Measurements from ENCODE around the gene C1QC. TPM values are rescaled to one million over a fixed set of nuclear protein-coding genes. Genes with fewer than 3 reads are reported as not detected.

Gene C1QC
- total RNA-seq, 1 experiment from 2014 or later: 0.59 TPM

- DNase-seq (ENCODE audit: low read depth, low spot score) (no peak), ATAC-seq (no peak)
- Histone ChIP-seq H3K27me3 (ENCODE audit: insufficient read depth, low read length) (peaks cover 23% of the 10 kb centered on the region; the same call in 1 of the 2 replicates), H3K27ac (ENCODE audit: low read depth, low read length) (no peak overlapping the region), H3K9ac (ENCODE audit: low read length) (no peak overlapping the region), H3K36me3 (ENCODE audit: control insufficient read depth in 1 of 2, insufficient read depth in 2 of 2, low read length in 2 of 2) (no peaks in the 10 kb centered on the region), H2AFZ (ENCODE audit: low read depth, low read length, poor library complexity, severe bottlenecking) (no peak overlapping the region), H3K4me2 (ENCODE audit: low read length) (no peak overlapping the region), H3K9me3 (ENCODE audit: control insufficient read depth in 1 of 2, insufficient read depth in 1 of 2, low read depth in 1 of 2, low read length in 2 of 2) (no peaks in the 10 kb centered on the region), H3K4me1 (ENCODE audit: control insufficient read depth in 1 of 2, insufficient read depth in 2 of 2, low read length in 2 of 2) (no peaks in the 10 kb centered on the region), H3K9me2 (ENCODE audit: insufficient read depth) (no peaks in the 10 kb centered on the region), H3K4me3 (replicated peaks in 1 of 2; ENCODE audit: low read depth in 1 of 2, low read length in 2 of 2) (no peak overlapping the region), H3K79me2 (ENCODE audit: insufficient read depth, low read length) (no peaks in the 10 kb centered on the region), H4K20me1 (ENCODE audit: insufficient read depth) (no peaks in the 10 kb centered on the region)
- ChIA-PET POLR2A (no interaction called here), CTCF (no interaction called here), RAD21 (ENCODE audit: low non-redundant PET in 1 of 2, low total read pairs in 2 of 2, uncharacterized antibody in 2 of 2, unreplicated experiment in 2 of 2) (no interaction called here)
- intact Hi-C loops (cut with micrococcal nuclease): loop anchor here (10.0 kb wide), 1 partner anchor 103 kb away; no protein-coding TSS in a partner anchor
- TF ChIP-seq, protein P1, sequence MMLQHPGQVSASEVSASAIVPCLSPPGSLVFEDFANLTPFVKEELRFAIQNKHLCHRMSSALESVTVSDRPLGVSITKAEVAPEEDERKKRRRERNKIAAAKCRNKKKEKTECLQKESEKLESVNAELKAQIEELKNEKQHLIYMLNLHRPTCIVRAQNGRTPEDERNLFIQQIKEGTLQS (IDR thresholded peaks at IDR 0.05): no peak
- TF ChIP-seq CEBPB (IDR thresholded peaks at IDR 0.05; ENCODE audit: low read depth) (no peak), SRF (IDR thresholded peaks at IDR 0.05; ENCODE audit: low read depth) (no peak)
- no TSS peak for BruUV-seq (replicated peaks)
Observed at GRCh38 chr1:22627331-22627730, 16.1 kb upstream of the C1QC start.

- no TSS peak for BruUV-seq (replicated peaks)
- DNase-seq (ENCODE audit: low read depth, low spot score) (no peak), ATAC-seq (no peak)
- POLR2A ChIA-PET: no interaction called here
- intact Hi-C loops (cut with micrococcal nuclease): loop anchor here (10.0 kb wide), 1 partner anchor 104 kb away; no protein-coding TSS in a partner anchor
- H3K9me3 ChIP-seq (ENCODE audit: control insufficient read depth in 1 of 2, insufficient read depth in 1 of 2, low read depth in 1 of 2, low read length in 2 of 2): no peaks in the 10 kb centered on the region
- no peaks in the 10 kb centered on the region for H4K20me1 ChIP-seq (ENCODE audit: insufficient read depth)
- RAD21 ChIA-PET (ENCODE audit: low non-redundant PET in 1 of 2, low total read pairs in 2 of 2, uncharacterized antibody in 2 of 2, unreplicated experiment in 2 of 2): no interaction called here
- no peaks in the 10 kb centered on the region for H3K79me2 ChIP-seq (ENCODE audit: insufficient read depth, low read length)
- no peak overlapping the region for H3K9ac ChIP-seq (ENCODE audit: low read length)
- no peak overlapping the region for H3K27ac ChIP-seq (ENCODE audit: low read depth, low read length)
- CTCF ChIA-PET: no interaction called here
- H3K4me1 ChIP-seq (ENCODE audit: control insufficient read depth in 1 of 2, insufficient read depth in 2 of 2, low read length in 2 of 2): no peaks in the 10 kb centered on the region
- H2AFZ ChIP-seq (ENCODE audit: low read depth, low read length, poor library complexity, severe bottlenecking): no peak overlapping the region
- no peak overlapping the region for H3K4me3 ChIP-seq (replicated peaks in 1 of 2; ENCODE audit: low read depth in 1 of 2, low read length in 2 of 2)
- no peaks in the 10 kb centered on the region for H3K36me3 ChIP-seq (ENCODE audit: control insufficient read depth in 1 of 2, insufficient read depth in 2 of 2, low read length in 2 of 2)
- no peak overlapping the region for H3K4me2 ChIP-seq (ENCODE audit: low read length)
- no peaks in the 10 kb centered on the region for H3K9me2 ChIP-seq (ENCODE audit: insufficient read depth)
- H3K27me3 ChIP-seq (ENCODE audit: insufficient read depth, low read length): peaks cover 21% of the 10 kb centered on the region; the same call in 1 of the 2 replicates
- no peak for TF ChIP-seq ZFX (IDR thresholded peaks at IDR 0.05)
- no peak for TF ChIP-seq CEBPB (IDR thresholded peaks at IDR 0.05; ENCODE audit: low read depth)
- no peak for TF ChIP-seq ZNF274 (IDR thresholded peaks at IDR 0.05; ENCODE audit: low read depth, low read length)
- TF ChIP-seq REST (IDR thresholded peaks at IDR 0.05; ENCODE audit: low read depth): no peak
- no peak for TF ChIP-seq CTCF (IDR thresholded peaks at IDR 0.05 in 2 of 3, conservative IDR thresholded peaks at IDR 0.05 in 1 of 3; ENCODE audit: borderline replicate concordance in 1 of 3, insufficient read depth in 1 of 3, low read depth in 2 of 3, low read length in 2 of 3)
- no peak for TF ChIP-seq TCF7L2 (IDR thresholded peaks at IDR 0.05; ENCODE audit: borderline replicate concordance, extremely low read depth, insufficient read depth, insufficient read length)
- TF ChIP-seq RAD21 (IDR thresholded peaks at IDR 0.05; ENCODE audit: low read depth): no peak
- no peak for TF ChIP-seq EZH2 (IDR thresholded peaks at IDR 0.05)
- TF ChIP-seq JUND (IDR thresholded peaks at IDR 0.05): no peak
Observed at GRCh38 chr1:22628698-22629444, 14.6 kb upstream of the C1QC start.
